Prostate gland (tissue), 2 donors: ENCODE measurements around the gene TM9SF2. TPM values are rescaled to one million over a fixed set of nuclear protein-coding genes. Genes with fewer than 3 reads are reported as not detected.

ENCODE experiments used
- DNase-seq: peaks from one replicate; pipeline ENCODE4 v3.0.0-alpha.2; 2019; ENCODE audit warnings: low spot score
- H3K27ac ChIP-seq, 2 donors: fragments of 200-600 bp; sonication (generic); 2 replicates each; pipeline ENCODE4 v1.5.1; 2017 to 2019
- H3K27me3 ChIP-seq: fragments of 200-600 bp; sonication (generic); replicated peaks from 2 replicates; pipeline ENCODE4 v1.5.1; 2019; ENCODE audit not compliant: insufficient read depth
- H3K36me3 ChIP-seq, 2 donors: fragments of 200-600 bp; sonication (generic); 1 replicate in 1 of 2; 2 replicates in 1 of 2; pipeline versions ENCODE4 v1.5.1 to v1.8.1; 2017 to 2019
- H3K4me1 ChIP-seq: fragments of 200-600 bp; sonication (generic); replicated peaks from 2 replicates; pipeline ENCODE4 v1.5.1; 2019
- H3K4me3 ChIP-seq, 2 donors: fragments of 200-600 bp; sonication (generic); 2 replicates each; pipeline ENCODE4 v1.5.1; 2017 to 2019
- H3K9me3 ChIP-seq: fragments of 200-600 bp; sonication (generic); 2 replicates; pipeline ENCODE4 v1.5.1; 2017
- CTCF ChIP-seq, 4 experiments: fragments of 200-600 bp in 2 of 4; fragments of 450-650 bp in 2 of 4; sonication (generic) in 2 of 4; IDR thresholded peaks; 1 replicate in 3 of 4; 2 replicates in 1 of 4; pipeline ENCODE4 v1.5.1; 2016 to 2019; ENCODE audit warnings: antibody characterized with exemption in 4 of 4, mild to moderate bottlenecking in 2 of 4, moderate library complexity in 2 of 4
- POLR2A ChIP-seq: fragments of 450-650 bp; IDR thresholded peaks from one replicate; pipeline ENCODE4 v1.6.1; 2016; ENCODE audit warnings: antibody characterized with exemption, mild to moderate bottlenecking
- POLR2AphosphoS5 ChIP-seq: sonication (generic); formaldehyde crosslinking; IDR thresholded peaks from one replicate; pipeline ENCODE4 v1.6.1; 2017; ENCODE audit warnings: antibody characterized with exemption
- WGBS: methylation state at CpG from one replicate; pipeline ENCODE4 v1.1.5; 2018; 5-methylcytosine and 5-hydroxymethylcytosine counted together
- intact Hi-C: fragments of 100-400 bp; cut with DNase I; formaldehyde crosslinking; loops from one replicate; pipeline ENCODE4 v1.14.2; 2022
- total RNA-seq, 2 donors: library from RNA; depleted of rRNA; stranded (reverse); fragments of >200 nt; gene quantifications; one replicate each; pipeline ENCODE4 v1.1.0, GENCODE V29; 2016

TM9SF2 gene
- total RNA-seq, 2 donors from 2014 or later = 136 to 175 TPM

- Histone ChIP-seq H3K9me3 (no peaks in the 10 kb centered on the region), H3K27ac (no peak overlapping the region), H3K4me3 (no peak overlapping the region), H3K4me1 (peaks cover 5% of the 10 kb centered on the region), H3K27me3 (no peaks in the 10 kb centered on the region), H3K36me3 (no peaks in the 10 kb centered on the region)
- WGBS = 31% methylated on average over 2 of the region's 2 CpGs
- DNase-seq = no peak
- intact Hi-C loops = loop anchor here (2.0 kb wide), 1 partner anchor 63 kb away; no protein-coding TSS in a partner anchor
- TF ChIP-seq POLR2A (no peak), CTCF (IDR thresholded peaks at IDR 0.05) (peak; percentile 14 to 54 (median 40)), POLR2AphosphoS5 (no peak)
Measured at GRCh38 chr13:99505814-99506269, 4.6 kb downstream of the TM9SF2 start.

GRCh38 chr13:99506634-99507033 is 5.4 kb downstream of the TM9SF2 start:
- Histone ChIP-seq H3K27ac (no peak overlapping the region), H3K9me3 (no peaks in the 10 kb centered on the region), H3K4me3 (no peak overlapping the region), H3K4me1 (peaks cover 5% of the 10 kb centered on the region), H3K36me3 (no peaks in the 10 kb centered on the region), H3K27me3 (no peaks in the 10 kb centered on the region)
- DNase-seq = no peak
- WGBS = 34% methylated on average over 2 of the region's 2 CpGs
- intact Hi-C loops = loop anchor here (2.0 kb wide), 1 partner anchor 64 kb away; no protein-coding TSS in a partner anchor
- TF ChIP-seq POLR2AphosphoS5 (no peak), CTCF (IDR thresholded peaks at IDR 0.05) (no peak), POLR2A (no peak)

GRCh38 chr13:99507054-99507453 is 5.8 kb downstream of the TM9SF2 start:
- intact Hi-C loops = loop anchor here (2.0 kb wide), 1 partner anchor 64 kb away; no protein-coding TSS in a partner anchor
- Histone ChIP-seq H3K9me3 (no peaks in the 10 kb centered on the region), H3K27me3 (no peaks in the 10 kb centered on the region), H3K4me1 (peaks cover 5% of the 10 kb centered on the region), H3K4me3 (no peak overlapping the region), H3K27ac (no peak overlapping the region), H3K36me3 (no peaks in the 10 kb centered on the region)
- DNase-seq = no peak
- 75% methylated on average over 3 of the region's 3 CpGs for WGBS
- TF ChIP-seq CTCF (IDR thresholded peaks at IDR 0.05) (no peak), POLR2A (no peak), POLR2AphosphoS5 (no peak)

- no peaks in the 10 kb centered on the region for H3K36me3 ChIP-seq
- WGBS = 65% methylated on average over 3 of the region's 3 CpGs
- peaks cover 5% of the 10 kb centered on the region for H3K4me1 ChIP-seq
- intact Hi-C loops = loop anchor here (2.0 kb wide), 1 partner anchor 65 kb away; no protein-coding TSS in a partner anchor
- no peak for DNase-seq
- H3K27ac ChIP-seq = no peak overlapping the region
- no peak overlapping the region for H3K4me3 ChIP-seq
- H3K9me3 ChIP-seq = no peaks in the 10 kb centered on the region
- TF ChIP-seq POLR2AphosphoS5 = no peak
- TF ChIP-seq POLR2A = no peak
- TF ChIP-seq CTCF (IDR thresholded peaks at IDR 0.05) = no peak
- no peaks in the 10 kb centered on the region for H3K27me3 ChIP-seq
Measured at GRCh38 chr13:99507551-99507950, 6.3 kb downstream of the TM9SF2 start.

- H3K4me3 ChIP-seq = no peak overlapping the region
- intact Hi-C loops = loop anchor here (2.0 kb wide), 1 partner anchor 65 kb away; no protein-coding TSS in a partner anchor
- H3K36me3 ChIP-seq = no peaks in the 10 kb centered on the region
- no peak for DNase-seq
- H3K4me1 ChIP-seq = peaks cover 5% of the 10 kb centered on the region
- no peaks in the 10 kb centered on the region for H3K27me3 ChIP-seq
- H3K9me3 ChIP-seq = no peaks in the 10 kb centered on the region
- TF ChIP-seq CTCF (IDR thresholded peaks at IDR 0.05) (no peak), POLR2A (no peak), POLR2AphosphoS5 (no peak)
- no peak overlapping the region for H3K27ac ChIP-seq
Measured at GRCh38 chr13:99507986-99508385, 6.7 kb downstream of the TM9SF2 start.
